ENCODE data around the gene SLC38A3.

GRCh38 chr3:50241713-50242380 lies 36.8 kb downstream of the SLC38A3 start:
- TF ChIP-seq TEAD4 (IDR thresholded peaks at IDR 0.05; ENCODE audit: low read depth, low read length) = no peak
- no peak for TF ChIP-seq RAD21 (IDR thresholded peaks at IDR 0.05 in 1 of 2, conservative IDR thresholded peaks at IDR 0.05 in 1 of 2; ENCODE audit: low read depth in 2 of 2, low read length in 2 of 2)
- no peak for TF ChIP-seq CTCF (IDR thresholded peaks at IDR 0.05; ENCODE audit: control extremely low read depth in 1 of 3, insufficient read depth in 1 of 3, low read depth in 1 of 3, low read length in 3 of 3)
- TF ChIP-seq EZH2 (IDR thresholded peaks at IDR 0.05; ENCODE audit: low read depth, low read length, severe bottlenecking) = no peak
- no peak; a peak in 1 of 3 replicates for TF ChIP-seq POLR2A (IDR thresholded peaks at IDR 0.05; ENCODE audit: control extremely low read depth in 1 of 2, low read depth in 2 of 2, low read length in 2 of 2)
- no peak for TF ChIP-seq YY1 (IDR thresholded peaks at IDR 0.05; ENCODE audit: low read depth, low read length)
- TF ChIP-seq CBX5 (IDR thresholded peaks at IDR 0.05; ENCODE audit: low read depth, low read length) = no peak
- TF ChIP-seq ZNF274 (IDR thresholded peaks at IDR 0.05; ENCODE audit: borderline replicate concordance, extremely low read depth, low read length) = no peak
- no peak for TF ChIP-seq EP300 (IDR thresholded peaks at IDR 0.05; ENCODE audit: borderline replicate concordance in 1 of 2, low read depth in 2 of 2, low read length in 2 of 2)
- no peak for TF ChIP-seq MAFK (IDR thresholded peaks at IDR 0.05; ENCODE audit: low read depth, low read length)
- TF ChIP-seq GABPA (IDR thresholded peaks at IDR 0.05; ENCODE audit: borderline replicate concordance, insufficient read depth, low read length) = no peak
- no peak for TF ChIP-seq TAF1 (IDR thresholded peaks at IDR 0.05; ENCODE audit: low read depth, low read length)

Measured in H1 (cell line).